Forelimb muscle (tissue), 1 donor: ENCODE results near the gene DNAAF3. TPM values are rescaled to one million over a fixed set of nuclear protein-coding genes. Genes with fewer than 3 reads are reported as not detected.

Source experiments
- DNase-seq: peaks from one replicate; pipeline ENCODE4 v3.0.0-alpha.2; 2013; ENCODE audit warnings: low read depth
- polyA plus RNA-seq: library from polyadenylated mRNA; unstranded; fragments of 120-200 nt; gene quantifications from one replicate; pipeline ENCODE4 v1.2.1, GENCODE V29; 2013; ENCODE audit not compliant: insufficient read length

Gene DNAAF3
- polyA plus RNA-seq, 1 donor, result 0.92 TPM

DNA sequence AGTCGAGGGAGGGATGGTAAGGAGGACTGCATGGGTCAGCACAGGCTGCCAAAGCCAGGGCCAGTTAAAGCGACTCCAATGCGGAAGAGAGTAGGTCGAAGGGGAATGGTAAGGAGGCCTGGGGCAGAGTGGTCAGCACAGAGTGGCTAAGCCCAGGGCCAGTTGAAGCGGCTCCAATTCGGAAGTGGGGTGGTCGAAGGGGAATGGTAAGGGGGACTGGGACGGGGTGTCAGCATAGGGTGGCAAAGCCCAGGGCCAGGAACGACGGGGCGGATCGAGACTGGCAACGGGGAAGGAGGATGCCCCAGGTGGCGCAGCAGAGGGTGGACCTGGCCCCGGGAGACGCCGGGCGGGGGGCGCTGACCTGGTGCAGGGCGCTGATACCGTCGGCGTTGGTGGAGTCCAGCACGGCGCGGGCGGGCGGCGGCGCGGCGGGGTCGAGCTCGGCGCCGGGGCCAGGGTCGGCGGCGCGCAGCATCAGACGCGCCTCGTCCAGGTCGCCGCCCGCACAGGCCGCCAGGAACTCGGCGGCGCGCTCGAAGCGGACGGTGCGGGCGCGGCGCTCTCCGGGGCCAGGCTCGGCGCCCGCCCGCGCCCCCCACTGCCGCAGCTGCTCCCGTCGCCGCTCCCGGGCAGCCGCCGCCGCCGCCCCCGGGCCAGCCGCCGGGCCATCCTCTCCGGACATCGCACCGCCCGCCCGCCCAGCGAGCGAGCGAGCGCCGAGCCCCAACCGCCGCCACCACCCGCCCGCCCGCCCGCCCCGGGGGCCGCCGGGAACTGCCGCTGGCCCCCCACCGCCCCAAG is 49.4 kb downstream of the DNAAF3 start, which contains the start of gene PPP1R12C:
TSS of gene PPP1R12C (minus strand) at position 779 of the 804 bp plus-strand sequence. CDS start at position 685, 94 bp downstream.
- DNase-seq, result no peak

DNA sequence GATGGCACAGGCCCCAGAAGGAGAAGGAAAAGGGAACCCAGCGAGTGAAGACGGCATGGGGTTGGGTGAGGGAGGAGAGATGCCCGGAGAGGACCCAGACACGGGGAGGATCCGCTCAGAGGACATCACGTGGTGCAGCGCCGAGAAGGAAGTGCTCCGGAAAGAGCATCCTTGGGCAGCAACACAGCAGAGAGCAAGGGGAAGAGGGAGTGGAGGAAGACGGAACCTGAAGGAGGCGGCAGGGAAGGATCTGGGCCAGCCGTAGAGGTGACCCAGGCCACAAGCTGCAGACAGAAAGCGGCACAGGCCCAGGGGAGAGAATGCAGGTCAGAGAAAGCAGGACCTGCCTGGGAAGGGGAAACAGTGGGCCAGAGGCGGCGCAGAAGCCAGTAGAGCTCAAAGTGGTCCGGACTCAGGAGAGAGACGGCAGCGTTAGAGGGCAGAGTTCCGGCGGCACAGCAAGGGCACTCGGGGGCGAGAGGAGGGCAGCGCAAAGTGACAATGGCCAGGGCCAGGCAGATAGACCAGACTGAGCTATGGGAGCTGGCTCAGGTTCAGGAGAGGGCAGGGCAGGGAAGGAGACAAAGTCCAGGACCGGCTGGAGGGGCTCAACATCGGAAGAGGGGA is 50.1 kb downstream of the DNAAF3 start:
- no peak for DNase-seq

DNA sequence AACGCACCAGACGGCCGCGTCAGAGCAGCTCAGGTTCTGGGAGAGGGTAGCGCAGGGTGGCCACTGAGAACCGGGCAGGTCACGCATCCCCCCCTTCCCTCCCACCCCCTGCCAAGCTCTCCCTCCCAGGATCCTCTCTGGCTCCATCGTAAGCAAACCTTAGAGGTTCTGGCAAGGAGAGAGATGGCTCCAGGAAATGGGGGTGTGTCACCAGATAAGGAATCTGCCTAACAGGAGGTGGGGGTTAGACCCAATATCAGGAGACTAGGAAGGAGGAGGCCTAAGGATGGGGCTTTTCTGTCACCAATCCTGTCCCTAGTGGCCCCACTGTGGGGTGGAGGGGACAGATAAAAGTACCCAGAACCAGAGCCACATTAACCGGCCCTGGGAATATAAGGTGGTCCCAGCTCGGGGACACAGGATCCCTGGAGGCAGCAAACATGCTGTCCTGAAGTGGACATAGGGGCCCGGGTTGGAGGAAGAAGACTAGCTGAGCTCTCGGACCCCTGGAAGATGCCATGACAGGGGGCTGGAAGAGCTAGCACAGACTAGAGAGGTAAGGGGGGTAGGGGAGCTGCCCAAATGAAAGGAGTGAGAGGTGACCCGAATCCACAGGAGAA is 50.9 kb downstream of the DNAAF3 start:
- no peak for DNase-seq

DNA sequence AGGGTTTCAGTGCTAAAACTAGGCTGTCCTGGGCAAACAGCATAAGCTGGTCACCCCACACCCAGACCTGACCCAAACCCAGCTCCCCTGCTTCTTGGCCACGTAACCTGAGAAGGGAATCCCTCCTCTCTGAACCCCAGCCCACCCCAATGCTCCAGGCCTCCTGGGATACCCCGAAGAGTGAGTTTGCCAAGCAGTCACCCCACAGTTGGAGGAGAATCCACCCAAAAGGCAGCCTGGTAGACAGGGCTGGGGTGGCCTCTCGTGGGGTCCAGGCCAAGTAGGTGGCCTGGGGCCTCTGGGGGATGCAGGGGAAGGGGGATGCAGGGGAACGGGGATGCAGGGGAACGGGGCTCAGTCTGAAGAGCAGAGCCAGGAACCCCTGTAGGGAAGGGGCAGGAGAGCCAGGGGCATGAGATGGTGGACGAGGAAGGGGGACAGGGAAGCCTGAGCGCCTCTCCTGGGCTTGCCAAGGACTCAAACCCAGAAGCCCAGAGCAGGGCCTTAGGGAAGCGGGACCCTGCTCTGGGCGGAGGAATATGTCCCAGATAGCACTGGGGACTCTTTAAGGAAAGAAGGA is 51.8 kb downstream of the DNAAF3 start:
- DNase-seq, result no peak

DNA sequence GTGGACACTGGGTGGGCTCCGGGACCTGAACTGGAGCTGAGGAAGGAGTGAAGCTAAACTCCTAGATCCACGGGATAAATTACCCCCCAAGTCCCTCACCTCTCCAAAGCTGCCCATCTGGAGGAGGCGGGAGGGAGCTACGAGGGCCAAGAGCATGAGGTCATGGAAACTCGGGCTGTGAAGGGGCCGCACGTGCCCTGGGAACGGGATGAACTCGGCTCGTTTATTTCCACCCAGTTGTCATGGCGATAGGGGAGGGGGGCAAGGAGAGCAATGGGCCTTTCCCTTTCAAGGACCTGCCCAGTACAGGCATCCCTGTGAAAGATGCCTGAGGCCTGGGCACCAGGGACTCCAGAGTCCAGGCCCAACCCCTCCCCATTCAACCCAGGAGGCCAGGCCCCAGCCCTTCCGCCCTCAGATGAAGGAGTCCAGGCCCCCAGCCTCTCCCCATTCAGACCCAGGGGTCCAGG is 52.8 kb downstream of the DNAAF3 start:
- peak; percentile 95 for DNase-seq

DNA sequence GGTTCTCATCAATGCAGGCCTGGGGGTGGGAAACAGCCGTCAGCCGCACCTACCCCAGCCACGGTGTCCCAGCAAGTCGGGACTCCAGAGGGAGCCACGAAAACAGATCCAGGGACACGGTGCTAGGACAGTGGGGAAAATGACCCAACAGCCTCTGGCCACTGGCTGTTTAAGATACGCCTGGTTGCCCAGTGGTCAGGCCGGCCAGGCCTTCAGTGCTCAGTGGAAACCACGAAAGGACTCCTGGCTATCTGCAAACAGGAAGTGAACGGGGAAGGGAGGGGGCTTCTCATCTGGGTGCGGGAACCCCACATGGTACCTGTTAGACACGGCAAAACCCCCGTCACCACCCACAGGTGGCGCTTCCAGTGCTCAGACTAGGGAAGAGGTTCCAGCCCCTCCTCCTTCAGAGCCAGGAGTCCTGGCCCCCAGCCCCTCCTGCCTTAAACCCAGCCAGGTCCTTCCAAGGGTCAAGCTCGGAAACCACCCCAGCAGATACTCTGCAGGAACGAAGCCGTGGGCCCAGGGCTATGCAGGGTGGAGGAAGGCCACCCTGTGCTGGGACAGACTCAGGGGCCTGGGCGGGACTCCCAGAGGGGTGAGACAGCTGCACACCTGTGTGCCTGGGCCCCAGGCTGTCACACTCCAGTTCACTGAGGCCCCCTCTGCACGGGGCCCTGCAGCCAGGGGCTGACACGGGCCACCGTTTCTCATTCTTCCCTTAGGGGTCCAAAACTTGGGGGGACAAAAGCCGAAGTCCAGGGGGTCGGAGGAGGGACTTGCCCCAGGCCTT is 53.4 kb downstream of the DNAAF3 start:
- DNase-seq, result no peak

DNA sequence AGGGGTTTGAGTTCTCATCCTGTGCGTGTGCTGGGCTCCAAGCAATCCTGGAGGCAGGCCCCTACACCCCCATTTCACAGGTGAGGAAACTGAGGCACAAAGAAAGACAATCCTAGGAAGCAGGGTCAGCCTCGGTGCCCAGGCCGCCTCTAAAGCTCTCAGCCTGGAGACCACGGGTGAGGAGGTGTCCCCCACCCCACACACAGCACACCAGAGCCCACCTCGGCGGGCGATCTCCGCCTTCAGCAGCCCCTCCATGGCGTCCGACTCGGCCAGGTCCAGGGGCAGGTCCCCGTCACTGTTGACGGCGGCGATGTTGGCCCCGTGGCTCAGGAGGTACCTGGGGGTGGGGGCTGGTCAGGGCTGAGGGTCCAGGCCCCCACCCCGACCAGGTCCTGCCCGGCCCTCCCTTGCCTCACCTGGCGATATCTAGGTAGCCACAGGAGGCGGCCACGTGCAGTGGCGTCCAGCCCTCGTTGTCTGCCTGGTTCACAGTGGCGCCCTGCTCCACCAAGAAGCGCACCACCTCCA is 54.1 kb downstream of the DNAAF3 start:
- no peak for DNase-seq

DNA sequence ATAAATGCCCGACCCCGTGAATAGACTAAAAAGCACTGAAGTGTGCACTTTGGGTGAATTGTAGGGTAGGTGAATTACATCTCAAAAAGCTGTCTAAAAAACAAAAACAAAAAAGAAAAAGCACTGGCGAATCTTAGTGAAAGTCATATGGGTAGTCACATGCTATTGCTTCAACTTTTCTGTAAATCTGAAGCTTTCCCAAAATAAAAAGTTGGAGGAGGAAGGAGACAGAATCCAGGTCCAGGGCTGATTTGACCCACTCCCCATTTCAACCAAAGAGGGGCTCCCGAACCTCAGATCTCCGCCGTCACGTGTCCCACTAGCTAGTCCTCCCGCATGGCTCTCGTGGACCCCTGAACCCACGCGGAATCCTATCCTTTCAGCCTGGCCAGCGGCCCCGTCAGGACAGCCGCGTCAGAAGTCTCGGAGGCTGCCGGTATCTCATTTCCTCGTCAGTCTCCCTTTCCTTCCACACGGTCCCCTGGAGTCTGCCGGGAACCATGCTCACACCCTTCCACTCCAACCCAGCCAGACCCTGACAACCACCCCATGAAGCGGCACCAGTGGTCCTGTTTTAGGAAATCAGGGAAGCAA is 55.1 kb downstream of the DNAAF3 start:
- DNase-seq, result no peak

DNA sequence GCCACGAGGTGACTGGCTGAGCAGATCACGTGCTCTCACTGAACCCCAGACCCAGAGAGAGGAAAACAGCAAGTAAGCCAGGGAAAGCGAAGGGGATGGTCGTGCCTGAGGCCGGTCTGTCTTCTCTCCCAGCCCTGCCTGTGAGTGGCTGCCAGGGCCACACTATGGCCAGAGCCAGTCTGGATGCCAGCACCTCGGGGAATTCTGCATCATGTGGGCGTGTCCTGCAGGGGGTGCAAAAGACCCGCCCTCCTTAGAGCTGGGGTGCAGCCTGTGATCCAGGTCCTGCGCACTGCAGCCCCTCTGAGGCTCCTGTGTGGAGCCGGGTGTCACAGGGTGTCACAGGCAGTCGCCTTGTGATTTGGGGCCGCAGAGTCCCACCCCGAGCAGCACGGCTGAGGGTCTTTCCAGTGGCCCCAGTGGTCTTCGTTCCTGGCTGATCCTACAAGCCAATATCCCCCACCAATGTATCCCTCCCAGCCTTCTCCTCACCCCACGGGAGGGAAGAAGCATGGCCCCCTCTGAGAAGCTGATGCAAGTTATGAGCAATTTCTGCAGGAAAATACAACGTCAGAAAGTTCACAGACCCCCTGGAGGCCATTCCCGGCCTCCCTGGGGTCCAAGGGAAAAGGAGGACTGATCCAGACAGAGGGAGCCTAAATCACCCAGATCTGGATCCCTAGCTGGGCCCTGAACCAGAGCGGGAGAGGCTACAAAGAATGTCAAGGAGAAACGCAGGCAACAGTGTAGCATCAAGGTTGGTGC is 56.7 kb downstream of the DNAAF3 start:
- DNase-seq, result no peak

Other genes starting within 250 kb of the DNAAF3 start
- gene NLRP7, start 219.1 kb downstream of the DNAAF3 start, polyA plus RNA-seq, result not detected
- 1.2 TPM for gene NLRP2, start 200.2 kb downstream of the DNAAF3 start, polyA plus RNA-seq
- 0.14 TPM for gene GP6, start 128.3 kb downstream of the DNAAF3 start, polyA plus RNA-seq
- 14.6 TPM for gene RDH13, start 103.5 kb downstream of the DNAAF3 start, polyA plus RNA-seq
- gene EPS8L1, start 90.7 kb downstream of the DNAAF3 start, polyA plus RNA-seq, result 3.4 TPM
- 78.0 TPM for gene PPP1R12C, start 49.0 kb downstream of the DNAAF3 start, polyA plus RNA-seq
- 742 TPM for gene TNNT1, start 17.4 kb downstream of the DNAAF3 start, polyA plus RNA-seq
- gene TNNI3, start 8.9 kb downstream of the DNAAF3 start, polyA plus RNA-seq, result 3.2 TPM
- not detected for gene SYT5, start 13.7 kb upstream of the DNAAF3 start, polyA plus RNA-seq
- 0.11 TPM for gene PTPRH, start 42.9 kb upstream of the DNAAF3 start, polyA plus RNA-seq
- 2.8 TPM for gene TMEM86B, start 62.1 kb upstream of the DNAAF3 start, polyA plus RNA-seq
- 26.7 TPM for gene PPP6R1, start 92.4 kb upstream of the DNAAF3 start, polyA plus RNA-seq
- 25.6 TPM for gene HSPBP1, start 113.5 kb upstream of the DNAAF3 start, polyA plus RNA-seq
- gene BRSK1, start 117.4 kb upstream of the DNAAF3 start, polyA plus RNA-seq, result 7.4 TPM
- gene TMEM150B, start 158.7 kb upstream of the DNAAF3 start, polyA plus RNA-seq, result 1.00 TPM
- 27.5 TPM for gene KMT5C, start 173.3 kb upstream of the DNAAF3 start, polyA plus RNA-seq
- gene COX6B2, start 188.1 kb upstream of the DNAAF3 start, polyA plus RNA-seq, result 0.15 TPM
- not detected for gene GARIN5B, start 196.6 kb upstream of the DNAAF3 start, polyA plus RNA-seq
- gene IL11, start 203.8 kb upstream of the DNAAF3 start, polyA plus RNA-seq, result 0.40 TPM
- gene TMEM190, start 210.2 kb upstream of the DNAAF3 start, polyA plus RNA-seq, result not detected
- gene TMEM238, start 217.7 kb upstream of the DNAAF3 start, polyA plus RNA-seq, result 0.23 TPM
- gene RPL28, start 219.3 kb upstream of the DNAAF3 start, polyA plus RNA-seq, result 1,731 TPM
- 41.0 TPM for gene UBE2S, start 241.2 kb upstream of the DNAAF3 start, polyA plus RNA-seq